ENCODE results near the gene ZBTB24. TPM values are rescaled to one million over a fixed set of nuclear protein-coding genes. Genes with fewer than 3 reads are reported as not detected.

Gene ZBTB24
- total and polyA plus RNA-seq, 2 of the 13 experiments (the other 11 are each of a cell fraction or from before 2014, with no cell fraction given): 1.5 to 6.2 TPM

DNA sequence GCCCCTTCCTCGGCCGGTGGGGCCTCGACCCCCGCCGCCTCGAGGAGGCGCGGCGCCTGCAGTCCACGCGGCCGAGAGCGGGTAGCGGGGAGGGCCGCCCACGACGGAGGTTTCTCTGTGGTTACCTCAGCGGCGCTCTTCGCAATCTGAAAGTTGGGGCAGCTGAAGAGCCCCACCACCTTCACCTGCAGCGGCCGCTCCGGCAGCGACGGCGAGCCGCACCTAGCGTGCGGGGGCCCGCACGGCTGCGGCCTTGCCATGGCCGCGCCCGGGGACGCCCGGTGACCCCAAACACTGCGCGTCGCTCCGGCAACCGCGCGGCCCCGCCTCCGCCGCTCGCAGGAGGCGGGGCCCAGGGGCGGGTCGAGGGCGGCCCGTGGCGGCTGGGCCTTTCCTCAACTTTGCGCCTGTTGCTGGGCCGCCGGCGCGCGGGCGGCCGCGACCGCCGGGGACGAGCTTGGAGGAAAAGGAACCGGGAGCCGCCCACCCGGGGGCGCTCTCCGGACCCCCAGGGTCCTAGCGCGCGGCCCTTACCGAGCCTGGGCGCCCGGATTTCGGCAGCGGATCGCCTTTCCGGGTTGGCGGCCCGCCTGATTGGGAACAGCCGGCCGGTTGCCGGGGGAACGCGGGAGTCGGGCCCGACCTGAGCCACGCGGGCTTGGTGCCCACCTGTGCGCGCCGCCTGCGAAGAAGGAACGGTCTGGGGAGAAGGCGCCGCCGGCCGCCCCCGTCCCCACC is 42.5 kb downstream of the ZBTB24 start, which contains the start of the genes PPIL6 and SMPD2 (continued):
- no peak for TF ChIP-seq CHD2 (IDR thresholded peaks at IDR 0.05; ENCODE audit: low read depth, low read length)
- TF ChIP-seq, protein P1, sequence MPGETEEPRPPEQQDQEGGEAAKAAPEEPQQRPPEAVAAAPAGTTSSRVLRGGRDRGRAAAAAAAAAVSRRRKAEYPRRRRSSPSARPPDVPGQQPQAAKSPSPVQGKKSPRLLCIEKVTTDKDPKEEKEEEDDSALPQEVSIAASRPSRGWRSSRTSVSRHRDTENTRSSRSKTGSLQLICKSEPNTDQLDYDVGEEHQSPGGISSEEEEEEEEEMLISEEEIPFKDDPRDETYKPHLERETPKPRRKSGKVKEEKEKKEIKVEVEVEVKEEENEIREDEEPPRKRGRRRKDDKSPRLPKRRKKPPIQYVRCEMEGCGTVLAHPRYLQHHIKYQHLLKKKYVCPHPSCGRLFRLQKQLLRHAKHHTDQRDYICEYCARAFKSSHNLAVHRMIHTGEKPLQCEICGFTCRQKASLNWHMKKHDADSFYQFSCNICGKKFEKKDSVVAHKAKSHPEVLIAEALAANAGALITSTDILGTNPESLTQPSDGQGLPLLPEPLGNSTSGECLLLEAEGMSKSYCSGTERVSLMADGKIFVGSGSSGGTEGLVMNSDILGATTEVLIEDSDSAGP (CRISPR knock-in tag; IDR thresholded peaks at IDR 0.05; ENCODE audit: borderline replicate concordance): peak; percentile 72; the same call in 1 of the 2 replicates
- no peak for TF ChIP-seq RFXANK (CRISPR knock-in tag; IDR thresholded peaks at IDR 0.05)
- TF ChIP-seq ATF1 (CRISPR knock-in tag; IDR thresholded peaks at IDR 0.05): no peak
- TF ChIP-seq ZNF431 (CRISPR knock-in tag; IDR thresholded peaks at IDR 0.05; ENCODE audit: borderline replicate concordance, low read depth): peak; percentile 65; the same call in 1 of the 2 replicates
- TF ChIP-seq ZFP41 (CRISPR knock-in tag; IDR thresholded peaks at IDR 0.05; ENCODE audit: borderline replicate concordance): no peak
- TF ChIP-seq ASH2L (IDR thresholded peaks at IDR 0.05; ENCODE audit: insufficient read length, low read depth, low read length): peak; percentile 74
- no peak for TF ChIP-seq TARDBP (CRISPR knock-in tag; IDR thresholded peaks at IDR 0.05)
- peak; percentile 18 to 68; a peak in 2 of 4 replicates for TF ChIP-seq POLR2A (IDR thresholded peaks at IDR 0.05; ENCODE audit: insufficient read depth in 1 of 2, low read depth in 2 of 2, low read length in 2 of 2)
- peak; percentile 34; the same call in 1 of the 2 replicates for TF ChIP-seq ZNF790 (CRISPR knock-in tag; IDR thresholded peaks at IDR 0.05; ENCODE audit: borderline replicate concordance)
- no peak; the same call in 1 of the 2 replicates for TF ChIP-seq NFKBIZ (CRISPR knock-in tag; IDR thresholded peaks at IDR 0.05)
- TF ChIP-seq ZNF766 (CRISPR knock-in tag; IDR thresholded peaks at IDR 0.05; ENCODE audit: borderline replicate concordance): no peak
- TF ChIP-seq ZFP36 (IDR thresholded peaks at IDR 0.05; ENCODE audit: borderline replicate concordance, low read depth, low read length, partially characterized antibody): no peak
- TF ChIP-seq NKX3-1 (CRISPR knock-in tag; IDR thresholded peaks at IDR 0.05): peak; percentile 30; the same call in 1 of the 2 replicates
- no peak for TF ChIP-seq ZNF383 (CRISPR knock-in tag; IDR thresholded peaks at IDR 0.05; ENCODE audit: borderline replicate concordance)
- no peak for TF ChIP-seq ZSCAN25 (CRISPR knock-in tag; IDR thresholded peaks at IDR 0.05)
- 0 out of 2 replicates have a peak, but pooled peaks have one; percentile 66 for TF ChIP-seq RARG (CRISPR knock-in tag; IDR thresholded peaks at IDR 0.05; ENCODE audit: low read depth)
- peak; percentile 14; the same call in 1 of the 2 replicates for TF ChIP-seq POGZ (CRISPR knock-in tag; IDR thresholded peaks at IDR 0.05)
- TF ChIP-seq, protein P2, sequence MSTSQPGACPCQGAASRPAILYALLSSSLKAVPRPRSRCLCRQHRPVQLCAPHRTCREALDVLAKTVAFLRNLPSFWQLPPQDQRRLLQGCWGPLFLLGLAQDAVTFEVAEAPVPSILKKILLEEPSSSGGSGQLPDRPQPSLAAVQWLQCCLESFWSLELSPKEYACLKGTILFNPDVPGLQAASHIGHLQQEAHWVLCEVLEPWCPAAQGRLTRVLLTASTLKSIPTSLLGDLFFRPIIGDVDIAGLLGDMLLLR (CRISPR knock-in tag; IDR thresholded peaks at IDR 0.05): peak; percentile 56; the same call in 1 of the 2 replicates
- no peak for TF ChIP-seq SIX4 (CRISPR knock-in tag; IDR thresholded peaks at IDR 0.05)
- TF ChIP-seq KDM2A (CRISPR knock-in tag; IDR thresholded peaks at IDR 0.05; ENCODE audit: borderline replicate concordance, low read depth): peak; percentile 65; the same call in 1 of the 2 replicates
- TF ChIP-seq RELA (CRISPR knock-in tag; IDR thresholded peaks at IDR 0.05): no peak
- TF ChIP-seq, protein P3, sequence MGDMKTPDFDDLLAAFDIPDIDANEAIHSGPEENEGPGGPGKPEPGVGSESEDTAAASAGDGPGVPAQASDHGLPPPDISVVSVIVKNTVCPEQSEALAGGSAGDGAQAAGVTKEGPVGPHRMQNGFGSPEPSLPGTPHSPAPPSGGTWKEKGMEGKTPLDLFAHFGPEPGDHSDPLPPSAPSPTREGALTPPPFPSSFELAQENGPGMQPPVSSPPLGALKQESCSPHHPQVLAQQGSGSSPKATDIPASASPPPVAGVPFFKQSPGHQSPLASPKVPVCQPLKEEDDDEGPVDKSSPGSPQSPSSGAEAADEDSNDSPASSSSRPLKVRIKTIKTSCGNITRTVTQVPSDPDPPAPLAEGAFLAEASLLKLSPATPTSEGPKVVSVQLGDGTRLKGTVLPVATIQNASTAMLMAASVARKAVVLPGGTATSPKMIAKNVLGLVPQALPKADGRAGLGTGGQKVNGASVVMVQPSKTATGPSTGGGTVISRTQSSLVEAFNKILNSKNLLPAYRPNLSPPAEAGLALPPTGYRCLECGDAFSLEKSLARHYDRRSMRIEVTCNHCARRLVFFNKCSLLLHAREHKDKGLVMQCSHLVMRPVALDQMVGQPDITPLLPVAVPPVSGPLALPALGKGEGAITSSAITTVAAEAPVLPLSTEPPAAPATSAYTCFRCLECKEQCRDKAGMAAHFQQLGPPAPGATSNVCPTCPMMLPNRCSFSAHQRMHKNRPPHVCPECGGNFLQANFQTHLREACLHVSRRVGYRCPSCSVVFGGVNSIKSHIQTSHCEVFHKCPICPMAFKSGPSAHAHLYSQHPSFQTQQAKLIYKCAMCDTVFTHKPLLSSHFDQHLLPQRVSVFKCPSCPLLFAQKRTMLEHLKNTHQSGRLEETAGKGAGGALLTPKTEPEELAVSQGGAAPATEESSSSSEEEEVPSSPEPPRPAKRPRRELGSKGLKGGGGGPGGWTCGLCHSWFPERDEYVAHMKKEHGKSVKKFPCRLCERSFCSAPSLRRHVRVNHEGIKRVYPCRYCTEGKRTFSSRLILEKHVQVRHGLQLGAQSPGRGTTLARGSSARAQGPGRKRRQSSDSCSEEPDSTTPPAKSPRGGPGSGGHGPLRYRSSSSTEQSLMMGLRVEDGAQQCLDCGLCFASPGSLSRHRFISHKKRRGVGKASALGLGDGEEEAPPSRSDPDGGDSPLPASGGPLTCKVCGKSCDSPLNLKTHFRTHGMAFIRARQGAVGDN (CRISPR knock-in tag; IDR thresholded peaks at IDR 0.05): peak; percentile 93
- 0 out of 2 replicates have a peak, but pooled peaks have one; percentile 21 for TF ChIP-seq PPARG (CRISPR knock-in tag; conservative IDR thresholded peaks at IDR 0.05)
